GM18498 (cell line): Measurements from ENCODE around the gene RAB5A.
"Not testable (repeated sequence)": the region's sequence is repeated elsewhere in the genome, so short reads cannot be mapped to it uniquely, and the experiment has no call there.

ENCODE experiments used
- ATAC-seq: cut with Tn5 transposase; IDR thresholded peaks from one replicate; pipeline ENCODE4 v1.9.1; 2021; ENCODE audit warnings: mild to moderate bottlenecking, moderate library complexity; ENCODE audit not compliant: unreplicated experiment

Gene RAB5A

DNA sequence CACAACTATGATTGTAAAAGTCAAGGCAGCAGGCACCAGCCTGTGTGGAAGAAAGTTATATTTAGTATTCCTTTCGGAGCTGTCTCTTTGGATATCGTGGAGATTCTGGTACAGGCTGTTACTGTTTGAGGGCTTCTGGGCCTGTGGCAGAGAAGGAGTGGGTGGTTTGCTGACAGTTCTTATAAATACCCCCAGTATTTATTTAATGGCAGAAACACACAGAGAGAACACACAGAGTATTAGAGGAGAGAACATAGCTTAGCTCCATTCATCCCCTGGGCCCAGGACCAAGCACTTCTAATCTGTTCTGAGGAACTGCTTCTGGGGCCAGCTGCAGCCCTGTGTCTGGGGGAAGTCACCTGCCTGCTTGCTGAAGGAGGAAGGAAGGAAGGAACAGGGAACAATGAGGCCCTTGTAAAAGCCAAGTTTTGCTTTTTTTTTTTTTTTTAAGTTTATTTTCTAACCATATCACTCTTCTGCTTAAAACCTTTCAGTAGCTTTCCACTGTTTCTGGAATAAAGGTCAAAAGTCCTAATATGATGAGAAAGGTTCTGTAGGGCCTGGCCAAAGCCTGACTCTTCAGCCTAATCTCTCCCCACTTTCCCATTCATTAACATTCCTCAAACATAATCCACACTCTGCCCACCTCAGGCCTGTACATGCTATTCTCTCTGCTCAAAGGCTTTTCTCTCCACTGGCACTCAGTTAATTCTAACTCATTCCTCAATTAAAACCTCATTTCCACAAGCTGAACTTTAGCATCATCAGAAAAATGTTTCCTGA lies 76.9 kb downstream of the RAB5A start:
- no peak for ATAC-seq

GRCh38 chr3:20027136-20027535 lies 80.2 kb downstream of the RAB5A start:
- ATAC-seq, result no peak

DNA sequence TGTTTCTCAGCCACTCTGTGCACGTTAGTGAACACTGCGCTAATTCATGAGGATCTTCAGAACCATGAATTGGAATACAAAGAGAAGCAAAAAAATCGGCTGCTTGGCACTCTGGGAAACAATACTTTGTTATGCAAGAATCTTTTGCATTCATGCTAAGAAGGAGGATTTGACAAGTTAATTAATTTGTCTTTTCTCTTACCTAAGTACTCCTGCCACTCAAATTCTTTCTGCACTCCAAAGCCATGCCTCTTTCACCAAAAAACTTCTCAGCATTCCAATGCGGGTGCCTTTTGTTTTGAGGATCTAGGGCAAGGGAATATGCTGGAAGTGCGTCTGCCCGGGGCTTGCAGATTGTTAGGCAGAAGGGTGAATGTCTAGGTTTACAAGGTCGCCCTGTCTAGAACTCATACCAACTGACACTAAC lies 82.0 kb downstream of the RAB5A start:
- ATAC-seq, result no peak

DNA sequence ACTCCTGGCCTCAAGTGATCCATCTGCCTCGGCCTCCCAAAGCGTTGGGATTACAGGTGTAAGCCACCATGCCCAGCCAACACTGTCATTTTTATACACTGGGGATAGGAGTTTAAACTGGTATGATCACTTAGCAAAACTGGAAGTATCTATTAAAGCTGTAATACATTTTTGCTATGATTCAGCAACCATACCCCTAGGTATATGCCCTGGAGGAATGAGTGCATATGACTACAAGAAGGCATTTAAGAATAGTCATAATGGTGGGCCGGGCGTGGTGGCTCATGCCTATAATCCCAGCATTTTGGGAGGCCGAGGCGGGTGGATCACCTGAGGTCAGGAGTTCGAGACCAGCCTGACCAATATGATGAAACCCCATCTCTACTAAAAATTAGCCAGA lies 85.0 kb downstream of the RAB5A start:
- ATAC-seq, result not testable (repeated sequence)
